GM21381 (cell line): ENCODE results near the gene CTNNA3.

ENCODE experiments used
- ATAC-seq: cut with Tn5 transposase; IDR thresholded peaks from one replicate; pipeline ENCODE4 v1.9.1; 2021; ENCODE audit warnings: mild to moderate bottlenecking, moderate library complexity; ENCODE audit not compliant: unreplicated experiment

The CTNNA3 gene

GRCh38 chr10:66281327-66281726 lies 1414.7 kb downstream of the CTNNA3 start:
- no peak for ATAC-seq

GRCh38 chr10:66277481-66277880 lies 1418.5 kb downstream of the CTNNA3 start:
- ATAC-seq, result no peak

GRCh38 chr10:66273966-66274519 lies 1422.0 kb downstream of the CTNNA3 start:
- no peak for ATAC-seq

- no peak for ATAC-seq
Observed at GRCh38 chr10:66265398-66265797, 1430.6 kb downstream of the CTNNA3 start.

GRCh38 chr10:66259836-66260235 lies 1436.2 kb downstream of the CTNNA3 start:
- no peak for ATAC-seq

- ATAC-seq, result no peak
Observed at GRCh38 chr10:66258693-66259092, 1437.3 kb downstream of the CTNNA3 start.

GRCh38 chr10:66257801-66258200 lies 1438.2 kb downstream of the CTNNA3 start:
- no peak for ATAC-seq

- no peak for ATAC-seq
Observed at GRCh38 chr10:66252986-66253385, 1443.0 kb downstream of the CTNNA3 start.

- ATAC-seq, result no peak
Observed at GRCh38 chr10:66246177-66246576, 1449.8 kb downstream of the CTNNA3 start.

- ATAC-seq, result no peak
Observed at GRCh38 chr10:66244953-66245352, 1451.0 kb downstream of the CTNNA3 start.

- ATAC-seq, result no peak
Observed at GRCh38 chr10:66242885-66243284, 1453.1 kb downstream of the CTNNA3 start.

GRCh38 chr10:66239062-66239461 lies 1456.9 kb downstream of the CTNNA3 start:
- ATAC-seq, result no peak

GRCh38 chr10:66238343-66238742 lies 1457.7 kb downstream of the CTNNA3 start:
- no peak for ATAC-seq

- no peak for ATAC-seq
Observed at GRCh38 chr10:66234872-66235271, 1461.1 kb downstream of the CTNNA3 start.

- ATAC-seq, result no peak
Observed at GRCh38 chr10:66228887-66229286, 1467.1 kb downstream of the CTNNA3 start.

GRCh38 chr10:66223656-66224055 lies 1472.3 kb downstream of the CTNNA3 start:
- ATAC-seq, result no peak

- no peak for ATAC-seq
Observed at GRCh38 chr10:66222462-66223046, 1473.4 kb downstream of the CTNNA3 start.

- no peak for ATAC-seq
Observed at GRCh38 chr10:66218981-66219587, 1476.9 kb downstream of the CTNNA3 start.

- no peak for ATAC-seq
Observed at GRCh38 chr10:66218289-66218688, 1477.7 kb downstream of the CTNNA3 start.

GRCh38 chr10:66215920-66216319 lies 1480.1 kb downstream of the CTNNA3 start:
- ATAC-seq, result no peak

- ATAC-seq, result no peak
Observed at GRCh38 chr10:66214721-66215404, 1481.1 kb downstream of the CTNNA3 start.

- no peak for ATAC-seq
Observed at GRCh38 chr10:66209025-66209424, 1487.0 kb downstream of the CTNNA3 start.
